ENCODE data around the gene ZNF787.

ZNF787 gene

GRCh38 chr19:56086671-56087430 is 34.2 kb downstream of the ZNF787 start:
- DNase-seq (ENCODE audit: low spot score): no peak

GRCh38 chr19:56085571-56086275 is 35.4 kb downstream of the ZNF787 start:
- no peak for DNase-seq (ENCODE audit: low spot score)

GRCh38 chr19:56084835-56085536 is 36.1 kb downstream of the ZNF787 start:
- no peak for DNase-seq (ENCODE audit: low spot score)

- DNase-seq (ENCODE audit: low spot score): no peak
These were observed 37.4 kb downstream of the ZNF787 start for GRCh38 chr19:56083668-56084067.

GRCh38 chr19:56080669-56081401 is 40.3 kb downstream of the ZNF787 start:
- DNase-seq (ENCODE audit: low spot score): peak; percentile 62

DNA sequence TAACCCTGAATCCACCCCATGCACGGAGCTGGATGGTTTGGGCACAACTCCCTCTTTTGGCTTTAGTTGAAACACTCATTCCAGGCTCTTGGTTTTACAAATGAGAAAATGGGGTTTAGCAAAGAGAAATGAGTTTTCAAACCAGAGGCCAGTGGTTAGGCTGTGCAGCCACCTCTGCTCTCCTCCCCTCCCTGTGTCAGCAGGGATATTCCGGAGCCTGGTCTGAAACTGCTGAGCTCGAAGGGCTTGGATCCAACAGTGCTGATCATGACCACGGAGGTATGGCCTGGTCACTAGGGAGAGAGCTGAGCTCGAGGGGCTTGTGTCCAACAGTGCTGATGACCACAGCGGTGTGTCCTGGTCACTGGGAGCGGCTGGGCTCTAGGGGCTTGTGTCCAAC is 41.5 kb downstream of the ZNF787 start:
- DNase-seq (ENCODE audit: low spot score): no peak

GRCh38 chr19:56076498-56076897 is 44.6 kb downstream of the ZNF787 start:
- DNase-seq (ENCODE audit: low spot score): peak; percentile 56

DNA sequence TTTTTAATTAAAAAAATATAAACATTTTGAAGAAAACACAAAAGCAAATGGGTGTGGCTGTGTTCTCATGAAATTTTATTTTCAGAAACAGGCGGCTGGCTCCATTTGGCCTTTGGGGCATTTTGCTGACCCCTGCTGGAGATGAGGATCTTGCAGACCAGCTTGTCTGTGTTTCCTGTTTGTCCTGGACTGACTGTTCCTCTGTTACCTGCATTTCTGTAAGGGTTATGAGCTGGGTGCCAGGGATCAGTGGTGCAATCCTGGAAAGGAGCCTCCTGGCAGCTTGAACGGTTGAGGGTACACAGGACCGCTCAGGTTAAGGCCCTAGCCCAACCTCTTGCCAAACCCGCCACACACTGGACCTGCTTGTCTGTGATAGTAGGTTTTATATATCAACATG is 49.9 kb downstream of the ZNF787 start:
- no peak for DNase-seq (ENCODE audit: low spot score)

- DNase-seq (ENCODE audit: low spot score): no peak
These were observed 51.5 kb downstream of the ZNF787 start for GRCh38 chr19:56069642-56070041.

DNA sequence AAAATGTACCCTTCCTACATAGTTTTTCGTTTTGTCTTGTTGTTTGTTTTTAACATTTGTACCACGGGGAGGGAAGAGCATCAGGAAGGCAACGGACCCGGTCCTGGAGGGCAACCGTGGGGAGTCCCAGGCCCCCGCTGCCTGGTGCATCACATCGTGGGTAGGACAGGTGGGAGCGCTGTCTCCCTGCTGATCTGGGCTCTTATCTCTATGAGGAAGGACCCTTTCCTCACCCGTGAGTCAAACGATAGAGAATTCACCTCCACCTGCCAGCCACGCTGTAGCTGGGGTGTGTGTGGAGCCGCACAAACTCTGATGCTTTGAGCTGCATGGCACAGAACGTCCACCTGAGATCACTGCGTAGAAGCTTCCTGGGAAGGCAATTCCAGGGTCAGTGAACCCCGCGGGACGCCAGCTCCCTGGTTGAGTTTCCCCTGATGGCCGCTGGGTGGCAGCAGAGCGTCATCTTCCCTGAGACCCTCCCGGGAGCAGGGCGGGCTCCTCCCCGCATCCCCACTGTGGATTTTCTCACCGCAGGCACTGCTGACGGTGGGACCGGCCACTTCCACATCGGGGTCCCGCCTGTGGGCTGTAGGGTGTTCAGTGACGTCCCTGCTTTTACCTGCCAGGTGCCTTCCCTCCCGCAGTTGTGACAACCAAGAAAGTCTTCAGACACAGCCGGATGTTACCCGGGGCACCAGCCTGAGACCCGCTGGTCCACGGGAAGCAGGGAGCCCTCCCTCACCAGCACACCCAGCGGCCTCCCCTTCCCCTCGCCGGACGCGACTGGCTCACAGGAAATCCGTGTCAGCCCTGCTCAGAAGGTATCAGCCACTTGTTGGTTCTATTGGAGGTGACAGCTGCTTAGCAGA is 54.7 kb downstream of the ZNF787 start:
- DNase-seq (ENCODE audit: low spot score): peak; percentile 63

DNA sequence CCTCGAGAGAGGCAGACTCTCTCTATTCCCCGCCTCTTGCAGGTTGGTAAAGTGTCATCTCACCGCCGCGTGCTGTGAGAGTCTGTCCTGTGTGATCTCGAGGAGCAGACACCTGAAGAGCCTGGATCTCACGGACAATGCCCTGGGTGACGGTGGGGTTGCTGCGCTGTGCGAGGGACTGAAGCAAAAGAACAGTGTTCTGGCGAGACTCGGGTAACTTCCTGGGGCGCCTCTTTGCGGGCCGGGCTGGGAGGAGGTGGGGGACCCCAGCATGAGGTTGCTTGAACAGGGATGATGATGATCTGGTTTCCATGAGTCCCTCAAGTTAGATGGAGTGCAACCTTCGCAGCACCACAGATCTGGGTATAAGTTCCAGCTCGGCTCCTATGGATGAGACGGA is 67.5 kb downstream of the ZNF787 start:
- DNase-seq (ENCODE audit: low spot score): no peak

All from cerebellar cortex (tissue), 1 donor.